Subcutaneous abdominal adipose tissue (tissue), 5 donors: Measurements from ENCODE around the gene LPAR1.

Source experiments
- H3K27ac ChIP-seq: one replicate; pipeline ENCODE4 v1.7.0; 2013; ENCODE audit warnings: low read depth, mild to moderate bottlenecking, inconsistent platforms, low read length, moderate library complexity
- H3K27me3 ChIP-seq, 5 donors: one replicate each; pipeline ENCODE4 v1.7.0; 2013; ENCODE audit warnings: low read length in 5 of 5, inconsistent platforms in 1 of 5; ENCODE audit not compliant: control insufficient read depth in 5 of 5, insufficient read depth in 4 of 5
- H3K36me3 ChIP-seq, 5 donors: one replicate each; pipeline ENCODE4 v1.7.0; 2013; ENCODE audit warnings: low read length in 5 of 5; ENCODE audit not compliant: control insufficient read depth in 5 of 5, insufficient read depth in 5 of 5
- H3K4me1 ChIP-seq, 5 donors: one replicate each; pipeline ENCODE4 v1.7.0; 2013; ENCODE audit warnings: low read length in 5 of 5, mild to moderate bottlenecking in 3 of 5, moderate library complexity in 1 of 5; ENCODE audit not compliant: control insufficient read depth in 5 of 5, insufficient read depth in 5 of 5
- H3K4me3 ChIP-seq, 5 donors: one replicate each; pipeline ENCODE4 v1.7.0; 2013; ENCODE audit warnings: low read length in 5 of 5, low read depth in 1 of 5
- H3K9ac ChIP-seq, 5 donors: one replicate each; pipeline ENCODE4 v1.7.0; 2013; ENCODE audit warnings: low read length in 5 of 5, mild to moderate bottlenecking in 4 of 5, moderate library complexity in 3 of 5
- H3K9me3 ChIP-seq, 5 donors: one replicate each; pipeline ENCODE4 v1.7.0; 2013; ENCODE audit warnings: low read length in 5 of 5; ENCODE audit not compliant: control insufficient read depth in 5 of 5
- donor health status: healthy.
- donor health status: healthy.
- donor health status: healthy.
- donor health status: healthy.
- donor health status: healthy.

The LPAR1 gene

DNA sequence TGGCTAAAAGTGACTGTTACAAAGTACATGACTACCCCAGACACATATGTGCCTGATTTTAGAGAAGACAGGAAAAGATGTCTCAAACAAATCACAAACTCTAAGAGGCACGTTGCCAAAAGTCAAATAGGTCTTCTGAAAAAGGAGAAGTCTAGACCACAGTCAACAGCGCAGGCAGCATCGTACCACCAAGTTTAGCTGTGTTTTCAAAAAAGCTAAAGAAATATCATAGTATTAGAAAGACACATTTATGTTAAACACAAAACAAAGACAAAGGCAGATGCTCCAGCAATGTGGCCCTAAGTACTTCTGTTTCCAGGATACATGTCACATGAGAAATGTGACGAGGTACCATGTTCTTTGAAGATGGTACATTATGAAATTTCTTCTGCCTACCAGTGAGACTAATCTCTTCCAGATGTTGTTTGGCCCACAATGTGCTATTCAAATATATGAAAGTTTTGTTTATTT lies 43.5 kb downstream of the LPAR1 start:
- Histone ChIP-seq H3K9ac (no peak overlapping the region), H3K4me3 (no peak overlapping the region), H3K27me3 (no peaks in the 10 kb centered on the region), H3K4me1 (peaks cover 0 to 12% (median 4%) of the 10 kb centered on the region in 5 donors), H3K27ac (no peak overlapping the region), H3K9me3 (no peaks in the 10 kb centered on the region), H3K36me3 (no peaks in the 10 kb centered on the region)

DNA sequence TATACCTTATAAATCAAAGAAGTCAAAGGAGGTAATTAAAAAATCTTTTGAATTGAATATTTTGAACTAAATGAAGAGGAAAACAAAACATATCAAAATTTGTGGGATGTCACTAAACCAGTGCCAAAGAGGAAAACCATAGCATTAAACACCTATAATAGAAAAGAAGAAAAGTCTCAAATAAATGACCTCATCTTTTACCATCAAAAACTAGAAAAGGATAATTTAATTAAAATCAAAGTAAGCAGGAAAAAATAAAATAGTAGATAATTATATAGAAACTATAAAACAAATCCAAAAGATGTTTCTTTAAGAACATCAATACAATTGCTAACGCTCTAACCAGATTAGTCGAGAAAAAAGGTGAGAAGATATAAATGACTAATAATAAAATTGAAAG lies 47.8 kb downstream of the LPAR1 start:
- no peak overlapping the region for H3K4me3 ChIP-seq
- peaks cover 0 to 7% (median 0%) of the 10 kb centered on the region in 5 donors for H3K9me3 ChIP-seq
- H3K27ac ChIP-seq = no peak overlapping the region
- H3K27me3 ChIP-seq = no peaks in the 10 kb centered on the region
- H3K9ac ChIP-seq = no peak overlapping the region
- no peaks in the 10 kb centered on the region for H3K36me3 ChIP-seq
- H3K4me1 ChIP-seq = peaks cover 0 to 8% (median under 1%) of the 10 kb centered on the region in 5 donors

DNA sequence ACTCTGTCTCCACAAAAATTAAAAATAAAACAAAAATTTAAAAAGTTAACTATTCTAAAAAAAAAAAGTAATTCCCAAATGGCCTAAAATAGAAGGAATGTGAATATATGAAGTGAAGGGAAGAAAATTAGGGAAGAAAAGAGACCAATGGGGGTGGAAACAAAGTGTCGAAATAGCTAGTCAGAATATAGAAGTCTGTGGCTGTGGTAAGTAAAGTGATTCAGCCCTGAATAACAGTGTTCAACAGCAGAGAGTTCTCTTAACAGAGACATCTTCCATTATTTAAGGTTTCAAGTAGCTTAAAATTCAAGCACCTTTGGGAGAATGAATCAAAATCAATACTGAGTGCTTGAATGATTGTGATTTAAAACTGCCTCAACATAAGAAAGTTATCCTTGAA lies 51.7 kb downstream of the LPAR1 start:
- H3K27ac ChIP-seq = no peak overlapping the region
- H3K36me3 ChIP-seq = no peaks in the 10 kb centered on the region
- peaks cover 0 to 7% (median 0%) of the 10 kb centered on the region in 5 donors for H3K9me3 ChIP-seq
- no peaks in the 10 kb centered on the region for H3K27me3 ChIP-seq
- no peaks in the 10 kb centered on the region for H3K4me1 ChIP-seq
- no peak overlapping the region for H3K4me3 ChIP-seq
- H3K9ac ChIP-seq = no peak overlapping the region

- H3K9ac ChIP-seq = no peak overlapping the region
- H3K27me3 ChIP-seq = no peaks in the 10 kb centered on the region
- no peak overlapping the region for H3K27ac ChIP-seq
- H3K4me3 ChIP-seq = no peak overlapping the region
- no peaks in the 10 kb centered on the region for H3K36me3 ChIP-seq
- H3K4me1 ChIP-seq = no peaks in the 10 kb centered on the region
- H3K9me3 ChIP-seq = peaks cover 0 to 7% (median 0%) of the 10 kb centered on the region in 5 donors
Observed at GRCh38 chr9:110984890-110985437, 53.3 kb downstream of the LPAR1 start.

- no peak overlapping the region for H3K27ac ChIP-seq
- H3K4me1 ChIP-seq = peaks cover 0 to 12% (median 0%) of the 10 kb centered on the region in 5 donors
- H3K4me3 ChIP-seq = no peak overlapping the region
- no peak overlapping the region for H3K9ac ChIP-seq
- no peaks in the 10 kb centered on the region for H3K36me3 ChIP-seq
- no peaks in the 10 kb centered on the region for H3K27me3 ChIP-seq
- no peaks in the 10 kb centered on the region for H3K9me3 ChIP-seq
Observed at GRCh38 chr9:110980261-110980660, 58.0 kb downstream of the LPAR1 start.

DNA sequence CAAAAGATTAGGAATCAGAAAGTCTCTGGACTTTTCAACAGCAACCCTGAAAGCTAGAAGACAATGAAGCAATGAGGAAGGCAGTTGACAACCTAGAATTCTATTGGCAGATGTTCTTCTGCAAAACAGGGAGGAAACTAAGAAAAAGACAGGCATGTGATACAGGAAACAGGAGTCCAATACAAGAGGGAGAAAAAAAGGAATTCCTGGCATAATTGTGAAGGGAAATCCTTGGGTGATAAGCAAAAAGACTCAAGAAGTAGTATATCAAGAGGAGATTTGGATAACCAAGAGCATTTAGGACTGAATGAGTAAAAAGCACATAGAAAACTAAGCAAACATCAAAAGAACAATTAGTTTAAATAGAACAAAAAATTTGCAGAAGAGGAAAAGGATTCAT lies 58.6 kb downstream of the LPAR1 start:
- Histone ChIP-seq H3K9me3 (no peaks in the 10 kb centered on the region), H3K9ac (no peak overlapping the region), H3K4me3 (no peak overlapping the region), H3K36me3 (no peaks in the 10 kb centered on the region), H3K27me3 (no peaks in the 10 kb centered on the region), H3K4me1 (peaks cover 0 to 14% (median 0%) of the 10 kb centered on the region in 5 donors), H3K27ac (no peak overlapping the region)

DNA sequence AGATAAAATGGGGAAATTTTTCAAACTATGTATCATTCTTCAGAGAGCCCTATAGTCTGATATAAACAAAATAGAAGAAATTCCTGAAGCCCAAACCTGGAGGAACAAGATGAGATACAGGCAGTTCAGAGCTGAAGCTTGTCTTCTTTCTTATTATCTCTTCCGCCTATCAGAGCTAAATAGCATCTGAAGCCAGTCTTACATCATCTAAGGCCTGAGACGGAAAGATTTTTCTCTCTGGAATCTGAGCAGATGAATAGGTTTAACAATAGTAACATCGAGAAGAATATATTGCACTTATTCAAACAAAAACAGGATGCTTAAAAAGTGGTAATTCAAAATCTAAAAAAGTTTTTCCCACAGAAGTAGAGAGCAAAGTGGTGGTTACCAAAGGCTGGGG lies 59.8 kb downstream of the LPAR1 start:
- H3K27me3 ChIP-seq = no peaks in the 10 kb centered on the region
- H3K4me1 ChIP-seq = peaks cover 0 to 16% (median 0%) of the 10 kb centered on the region in 5 donors
- H3K4me3 ChIP-seq = no peak overlapping the region
- no peak overlapping the region for H3K9ac ChIP-seq
- no peaks in the 10 kb centered on the region for H3K36me3 ChIP-seq
- H3K27ac ChIP-seq = no peak overlapping the region
- no peaks in the 10 kb centered on the region for H3K9me3 ChIP-seq

DNA sequence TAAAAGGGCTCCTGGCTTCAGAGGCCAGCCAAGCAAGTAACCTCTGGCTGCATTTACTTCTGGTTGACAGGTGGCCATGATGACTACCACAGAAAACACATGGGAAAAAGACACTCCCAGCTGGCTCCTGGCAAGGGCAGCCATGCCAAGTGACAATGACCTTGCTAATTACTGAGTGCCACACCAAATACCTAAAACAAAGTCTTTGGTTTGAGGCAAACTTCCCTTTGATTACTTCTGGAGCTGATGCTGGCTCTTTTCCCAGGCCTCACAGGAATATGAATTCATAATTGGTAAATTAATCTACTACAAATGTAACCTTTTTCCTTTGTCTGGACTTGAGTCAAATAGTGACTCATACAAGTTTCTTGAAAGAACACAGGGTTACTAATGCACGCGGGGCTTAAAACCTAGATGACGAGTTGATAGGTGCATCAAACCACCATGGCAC lies 61.0 kb downstream of the LPAR1 start:
- H3K36me3 ChIP-seq = no peaks in the 10 kb centered on the region
- no peak overlapping the region for H3K4me3 ChIP-seq
- H3K4me1 ChIP-seq = peaks cover 0 to 16% (median 0%) of the 10 kb centered on the region in 5 donors
- H3K9ac ChIP-seq = no peak overlapping the region
- no peaks in the 10 kb centered on the region for H3K27me3 ChIP-seq
- no peak overlapping the region for H3K27ac ChIP-seq
- no peaks in the 10 kb centered on the region for H3K9me3 ChIP-seq

DNA sequence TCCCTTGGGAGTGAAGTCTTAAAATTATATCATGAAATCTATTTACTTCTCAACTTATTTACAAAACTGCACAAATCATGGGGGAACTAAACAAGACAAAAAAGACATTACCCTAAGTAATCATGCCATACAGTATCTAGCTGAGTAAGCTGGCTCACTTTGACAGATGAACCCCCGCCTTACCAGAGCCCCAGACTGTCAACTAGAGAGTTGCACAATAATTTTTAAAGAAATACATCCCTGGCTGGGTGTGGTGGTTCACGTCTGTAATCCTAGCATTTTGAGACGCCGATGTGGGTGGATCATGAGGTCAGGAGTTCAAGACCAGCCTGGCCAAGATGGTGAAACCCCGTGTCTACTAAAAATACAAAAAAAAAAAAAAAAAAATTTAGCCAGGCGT lies 62.3 kb downstream of the LPAR1 start:
- H3K9me3 ChIP-seq = no peaks in the 10 kb centered on the region
- H3K27me3 ChIP-seq = no peaks in the 10 kb centered on the region
- H3K27ac ChIP-seq = no peak overlapping the region
- H3K4me1 ChIP-seq = peaks cover 0 to 16% (median 0%) of the 10 kb centered on the region in 5 donors
- H3K4me3 ChIP-seq = no peak overlapping the region
- peaks cover 0 to 8% (median 0%) of the 10 kb centered on the region in 5 donors for H3K36me3 ChIP-seq
- no peak overlapping the region for H3K9ac ChIP-seq

DNA sequence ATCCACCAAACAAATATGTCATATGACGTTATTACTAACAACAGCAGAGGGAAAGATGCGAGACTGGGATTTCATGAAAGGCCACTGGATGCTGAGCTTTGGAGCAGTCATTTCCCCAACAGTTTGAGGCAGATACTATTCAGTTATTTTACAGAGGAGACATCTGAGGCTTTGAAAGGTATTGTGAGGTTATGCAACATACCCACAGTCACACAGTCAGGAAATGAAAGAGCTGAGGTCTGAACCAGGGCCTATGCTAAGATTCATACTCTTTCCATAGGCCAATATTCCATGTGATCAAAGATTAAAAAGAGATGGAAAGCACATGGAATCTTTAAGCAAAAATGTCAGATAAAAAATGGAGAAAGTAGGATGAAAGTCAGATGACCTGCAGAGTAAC lies 63.0 kb downstream of the LPAR1 start:
- Histone ChIP-seq H3K36me3 (peaks cover 0 to 9% (median 2%) of the 10 kb centered on the region in 5 donors), H3K4me1 (peaks cover 0 to 16% (median 0%) of the 10 kb centered on the region in 5 donors), H3K27me3 (no peaks in the 10 kb centered on the region), H3K9ac (no peak overlapping the region), H3K9me3 (no peaks in the 10 kb centered on the region), H3K27ac (no peak overlapping the region), H3K4me3 (no peak overlapping the region)
